ENCODE measurements around the gene RNF151. TPM values are rescaled to one million over a fixed set of nuclear protein-coding genes. Genes with fewer than 3 reads are reported as not detected.

The RNF151 gene
- total and polyA plus RNA-seq, 2 of the 13 experiments (the other 11 are each of a cell fraction or from before 2014, with no cell fraction given): not detected

- 55% methylated on average over 10 of the region's 19 CpGs for WGBS (ENCODE audit: low lambda C conversion rate)
- DNase-seq (ENCODE audit: low spot score) (no peak), ATAC-seq (no peak), FAIRE-seq (no peak)
- H3K36me3 ChIP-seq (replicated peaks in 1 of 2; ENCODE audit: control insufficient read depth in 1 of 2, insufficient read depth in 2 of 2, low read length in 2 of 2): no peaks in the 10 kb centered on the region
- no TSS peak for BruUV-seq (replicated peaks)
- H3K4me3 ChIP-seq (replicated peaks in 1 of 3; ENCODE audit: insufficient read depth in 1 of 3, low read depth in 2 of 3, low read length in 3 of 3): no peak overlapping the region
- ChIA-PET POLR2A (interaction anchor here (1.0 to 3.2 kb wide), 9 partner anchors 10 to 1141 kb away, joined by 3 to 18 read pairs (median 4); partner anchors contain the start of genes RPS2, TBL3 and TRAF7), CTCF (ENCODE audit: low intra/inter-chr PET ratio, low total read pairs) (no interaction called here)
- intact Hi-C loops (cut with micrococcal nuclease; ENCODE audit: unreplicated experiment) (no loop called here), in situ Hi-C loops (cut with HindIII; ENCODE audit: extremely low pct_ligation_motif_present, low pct_unique_long_range_greater_than_20kb) (no loop called here)
- no peaks in the 10 kb centered on the region; the same call in 1 of the 2 replicates for H4K20me1 ChIP-seq (ENCODE audit: insufficient read depth, low read length)
- no peak overlapping the region for H3K27ac ChIP-seq (ENCODE audit: extremely low read length, insufficient read depth, low read length)
- TF ChIP-seq ZSCAN12 (CRISPR knock-in tag; IDR thresholded peaks at IDR 0.05) (no peak), AKAP8 (CRISPR knock-in tag; IDR thresholded peaks at IDR 0.05) (no peak), RBM39 (IDR thresholded peaks at IDR 0.05; ENCODE audit: low read depth, low read length, poor library complexity, severe bottlenecking) (no peak), ZNF382 (CRISPR knock-in tag; IDR thresholded peaks at IDR 0.05; ENCODE audit: borderline replicate concordance) (no peak), CREB1 (IDR thresholded peaks at IDR 0.05) (no peak), CREB1 (CRISPR knock-in tag; IDR thresholded peaks at IDR 0.05) (no peak), ISX (CRISPR knock-in tag; conservative IDR thresholded peaks at IDR 0.05) (no peak)
- peaks cover 47% of the 10 kb centered on the region for H3K4me1 ChIP-seq (ENCODE audit: insufficient read depth, low read length)
- peak overlapping the region; percentile 27; the same call in 1 of the 2 replicates for H3K4me2 ChIP-seq (ENCODE audit: low read depth, low read length)
- no peaks in the 10 kb centered on the region for H3K9me3 ChIP-seq (ENCODE audit: low read length)
- H3K9ac ChIP-seq (ENCODE audit: insufficient read depth, low read depth, low read length): no peak overlapping the region
- peaks cover 0 to 5% of the 10 kb centered on the region in 2 experiments; a peak in 1 of 5 replicates for H3K27me3 ChIP-seq (ENCODE audit: control insufficient read depth in 1 of 2, insufficient read depth in 2 of 2, low read length in 2 of 2)
- peaks cover 14% of the 10 kb centered on the region for H3K79me2 ChIP-seq (ENCODE audit: insufficient read depth, low read length)
- H2AFZ ChIP-seq (ENCODE audit: low read length): no peak overlapping the region
These were observed 20.9 kb upstream of the RNF151 start for GRCh38 chr16:1945559-1946391.

Data from HepG2 (cell line).